HepG2 (cell line): Measurements from ENCODE around the gene FIS1. TPM values are rescaled to one million over a fixed set of nuclear protein-coding genes. Genes with fewer than 3 reads are reported as not detected.

Experiments used
- ATAC-seq: fragments of 200-7000 bp; cut with Tn5 transposase; 3 replicates; pipeline ENCODE4 v1.9.1; 2020; ENCODE audit warnings: mild to moderate bottlenecking, moderate library complexity
- BruUV-seq: library from RNA; stranded (reverse); fragments of 400-500 nt; replicated peaks from 2 replicates; lab custom pipeline; 2021; lab: Mats Ljungman, UMichigan
- CTCF ChIA-PET: fragments of 300-600 bp; formaldehyde crosslinking; extraction: SDS; loops from one replicate; lab custom pipeline; 2021; ENCODE audit warnings: low total read pairs, inconsistent platforms, low intra/inter-chr PET ratio; lab: Yijun Ruan, JAX
- POLR2A ChIA-PET: fragments of 350-600 bp; sonication (Branson Sonifier 250); formaldehyde crosslinking; loops from one replicate; lab custom pipeline; 2020; ENCODE audit warnings: antibody characterized with exemption, inconsistent platforms; lab: Yijun Ruan, JAX
- DNase-seq: peaks from one replicate; pipeline ENCODE4 v3.0.0-alpha.2; 2015; ENCODE audit warnings: low spot score
- FAIRE-seq: peaks from 3 replicates; lab custom pipeline; 2011; peaks lifted over from hg19 to GRCh38; lab: Jason Lieb, UNC
- H2AFZ ChIP-seq: one replicate; pipeline ENCODE4 v1.6.1; 2011; ENCODE audit warnings: low read length, inconsistent platforms
- H3K27ac ChIP-seq: fragments of 300-600 bp; 3 replicates; pipeline ENCODE4 v1.8.0; 2011; ENCODE audit warnings: mixed run types, mild to moderate bottlenecking, mixed read lengths, low read length, inconsistent platforms; ENCODE audit not compliant: insufficient read depth; ENCODE audit errors: extremely low read length
- H3K27me3 ChIP-seq, 2 experiments: fragments of 200-600 bp in 1 of 2; 2 replicates in 1 of 2; 3 replicates in 1 of 2; pipeline versions ENCODE4 v1.6.0 to v1.8.0; 2011; ENCODE audit warnings: low read length in 2 of 2, mild to moderate bottlenecking in 2 of 2, moderate library complexity in 2 of 2, inconsistent platforms in 1 of 2; ENCODE audit not compliant: insufficient read depth in 2 of 2, control insufficient read depth in 1 of 2
- H3K36me3 ChIP-seq, 2 experiments: fragments of 200-600 bp in 1 of 2; replicated peaks in 1 of 2; 2 replicates in 1 of 2; 3 replicates in 1 of 2; pipeline versions ENCODE4 v1.5.1 to v1.8.0; 2011; ENCODE audit warnings: low read length in 2 of 2, inconsistent platforms in 1 of 2; ENCODE audit not compliant: insufficient read depth in 2 of 2, control insufficient read depth in 1 of 2
- H3K4me1 ChIP-seq: 2 replicates; pipeline ENCODE4 v1.5.1; 2012; ENCODE audit warnings: low read length, inconsistent platforms; ENCODE audit not compliant: insufficient read depth
- H3K4me2 ChIP-seq: 2 replicates; pipeline ENCODE4 v1.6.0; 2011; ENCODE audit warnings: low read depth, low read length, inconsistent platforms
- H3K4me3 ChIP-seq, 3 experiments: fragments of 200-600 bp in 1 of 3; sonication (generic), shearing (Covaris generic) in 1 of 3; replicated peaks in 1 of 3; 2 replicates each; pipeline ENCODE4 v1.5.1; 2011 to 2016; ENCODE audit warnings: low read length in 3 of 3, inconsistent platforms in 2 of 3, low read depth in 2 of 3, mild to moderate bottlenecking in 2 of 3, control low read depth in 1 of 3, mixed read lengths in 1 of 3; ENCODE audit not compliant: insufficient read depth in 1 of 3
- H3K79me2 ChIP-seq: one replicate; pipeline ENCODE4 v1.6.1; 2011; ENCODE audit warnings: low read length, inconsistent platforms; ENCODE audit not compliant: insufficient read depth
- H3K9ac ChIP-seq: 2 replicates; pipeline ENCODE4 v1.6.0; 2011; ENCODE audit warnings: mild to moderate bottlenecking, low read depth, low read length, inconsistent platforms; ENCODE audit not compliant: insufficient read depth
- H3K9me3 ChIP-seq: 2 replicates; pipeline ENCODE4 v1.5.1; 2012; ENCODE audit warnings: mild to moderate bottlenecking, low read length
- H4K20me1 ChIP-seq: 2 replicates; pipeline ENCODE4 v1.6.0; 2011; ENCODE audit warnings: inconsistent platforms, mild to moderate bottlenecking, low read length, moderate library complexity; ENCODE audit not compliant: insufficient read depth
- AHDC1 ChIP-seq: sonication (generic); formaldehyde crosslinking; IDR thresholded peaks from 2 replicates; pipeline ENCODE4 v1.5.1; 2020; ENCODE audit warnings: mild to moderate bottlenecking, missing genetic modification reagents, borderline replicate concordance
- BORCS8-MEF2B ChIP-seq: sonication (generic); formaldehyde crosslinking; IDR thresholded peaks from 2 replicates; pipeline ENCODE4 v1.8.0; 2022; ENCODE audit warnings: mild to moderate bottlenecking, missing genetic modification reagents
- HOXA5 ChIP-seq: sonication (generic); formaldehyde crosslinking; IDR thresholded peaks from 2 replicates; pipeline ENCODE4 v1.4.0; 2020; ENCODE audit warnings: missing genetic modification reagents
- KDM5A ChIP-seq: fragments of 200-600 bp; sonication (generic); IDR thresholded peaks from 2 replicates; pipeline ENCODE4 v1.7.0; 2018; ENCODE audit warnings: antibody characterized with exemption, mild to moderate bottlenecking, low read length, borderline replicate concordance
- MYC ChIP-seq: sonication (generic); formaldehyde crosslinking; IDR thresholded peaks from 2 replicates; pipeline ENCODE4 v1.9.0; 2021; ENCODE audit warnings: missing genetic modification reagents, borderline replicate concordance
- NAIF1 ChIP-seq: sonication (generic); formaldehyde crosslinking; IDR thresholded peaks from 2 replicates; pipeline ENCODE4 v1.5.0; 2020; ENCODE audit warnings: mild to moderate bottlenecking, missing genetic modification reagents, borderline replicate concordance
- NCOA5 ChIP-seq: sonication (generic); formaldehyde crosslinking; IDR thresholded peaks from 2 replicates; pipeline ENCODE4 v1.4.0; 2020; ENCODE audit warnings: missing genetic modification reagents
- RAD51 ChIP-seq: fragments of 450-650 bp; IDR thresholded peaks from 2 replicates; pipeline ENCODE4 v1.6.1; 2016; ENCODE audit warnings: borderline replicate concordance
- SIN3A ChIP-seq: IDR thresholded peaks from 2 replicates; pipeline ENCODE4 v1.6.1; 2011; ENCODE audit warnings: low read depth, mild to moderate bottlenecking, control low read depth, low read length, borderline replicate concordance
- SRSF9 ChIP-seq: fragments of 200-400 bp; formaldehyde crosslinking; IDR thresholded peaks from 2 replicates; pipeline ENCODE4 v1.6.1; 2018; ENCODE audit warnings: borderline replicate concordance, mild to moderate bottlenecking, low read depth, low read length; ENCODE audit not compliant: insufficient read depth, poor library complexity, severe bottlenecking
- ZBTB20 ChIP-seq: sonication (generic); formaldehyde crosslinking; IDR thresholded peaks from 2 replicates; pipeline ENCODE4 v1.8.1; 2023; ENCODE audit warnings: missing genetic modification reagents, low read depth, mild to moderate bottlenecking, borderline replicate concordance
- ZNF205 ChIP-seq: IDR thresholded peaks from 2 replicates; pipeline ENCODE4 v1.6.1; 2018; ENCODE audit warnings: missing biosample characterization, missing genetic modification reagents
- ZNF430 ChIP-seq: sonication (generic); formaldehyde crosslinking; IDR thresholded peaks from 2 replicates; pipeline ENCODE4 v1.9.0; 2021; ENCODE audit warnings: mild to moderate bottlenecking, missing genetic modification reagents
- ZNF691 ChIP-seq: sonication (generic); formaldehyde crosslinking; IDR thresholded peaks from 2 replicates; pipeline ENCODE4 v1.4.0; 2020; ENCODE audit warnings: missing genetic modification reagents, low read depth, mild to moderate bottlenecking, borderline replicate concordance
- WGBS: methylation state at CpG from one replicate; pipeline ENCODE4 v1.1.6; 2017; ENCODE audit warnings: low lambda C conversion rate; 5-methylcytosine and 5-hydroxymethylcytosine counted together
- in situ Hi-C: cut with HindIII; loops from 2 replicates; pipeline ENCODE4 v1.10.0; 2017; ENCODE audit warnings: low pct_unique_long_range_greater_than_20kb; ENCODE audit not compliant: extremely low pct_ligation_motif_present
- intact Hi-C: fragments of 100-400 bp; cut with micrococcal nuclease; formaldehyde crosslinking; loops from one replicate; pipeline ENCODE4 v1.10.0; 2022; ENCODE audit not compliant: unreplicated experiment
- polyA plus RNA-seq, 8 experiments: library from polyadenylated mRNA; depleted of rRNA in 3 of 8; stranded (reverse) in 7 of 8; unstranded in 1 of 8; fragments of >200 nt; fragmentation: Illumina TruSeq in 4 of 8; extraction: Trizol in 4 of 8; gene quantifications; 2 replicates each; pipeline versions ENCODE4 v1.2.1 to v1.2.3, GENCODE V29; 2011 to 2016; ENCODE audit warnings: low read depth in 4 of 8, missing spikeins in 1 of 8, mixed read lengths in 1 of 8; ENCODE audit not compliant: insufficient read depth in 1 of 8
- total RNA-seq, 5 experiments: library from RNA; depleted of rRNA; stranded (reverse); fragments of >200 nt; fragmentation: Illumina TruSeq; extraction: Trizol; gene quantifications; 2 replicates each; pipeline ENCODE4 v1.2.3, GENCODE V29; 2016; ENCODE audit warnings: low read depth in 1 of 5

Gene FIS1
- total and polyA plus RNA-seq, 2 of the 13 experiments (the other 11 are each of a cell fraction or from before 2014, with no cell fraction given), result 97.5 to 101 TPM

GRCh38 chr7:101212014-101212413 is 32.9 kb downstream of the FIS1 start (continued):
- no peak for TF ChIP-seq RAD51
- no peak for TF ChIP-seq ZBTB20 (CRISPR knock-in tag)

- ATAC-seq (no peak; the same call in 2 of the 3 replicates), FAIRE-seq (no peak), DNase-seq (no peak)
- Histone ChIP-seq H3K27me3 (no peaks in the 10 kb centered on the region), H3K4me1 (peaks cover 19% of the 10 kb centered on the region), H3K4me3 (no peak overlapping the region), H3K9ac (no peak overlapping the region), H3K9me3 (no peaks in the 10 kb centered on the region), H3K36me3 (peaks cover 14 to 26% of the 10 kb centered on the region in 2 experiments; a peak in 4 of 5 replicates), H3K4me2 (no peak overlapping the region), H2AFZ (no peak overlapping the region), H3K27ac (no peak overlapping the region), H3K79me2 (peaks cover 7% of the 10 kb centered on the region), H4K20me1 (no peaks in the 10 kb centered on the region)
- no peak for TF ChIP-seq BORCS8-MEF2B (CRISPR knock-in tag)
- no peak for TF ChIP-seq ZNF205 (CRISPR knock-in tag)
- no peak for TF ChIP-seq HOXA5 (CRISPR knock-in tag)
- no peak for TF ChIP-seq ZNF430 (CRISPR knock-in tag)
- TF ChIP-seq KDM5A, result no peak
- TF ChIP-seq ZNF691 (CRISPR knock-in tag), result no peak
- TF ChIP-seq NAIF1 (CRISPR knock-in tag), result no peak
- TF ChIP-seq MYC (CRISPR knock-in tag), result no peak
- no peak for TF ChIP-seq SIN3A
- no peak for TF ChIP-seq AHDC1
- TF ChIP-seq NCOA5 (CRISPR knock-in tag), result no peak
- TF ChIP-seq SRSF9, result no peak
- in situ Hi-C loops (no loop called here), intact Hi-C loops (no loop called here)
- 95% methylated on average over 7 of the region's 24 CpGs for WGBS
- POLR2A ChIA-PET, result interaction anchor here (1.1 to 11.2 kb wide), 2 partner anchors 8 to 26 kb away, joined by 3 to 202 read pairs; partner anchors contain the start of genes CLDN15 and MOGAT3
- CTCF ChIA-PET, result no interaction called here
- no TSS peak for BruUV-seq
These were observed 33.4 kb downstream of the FIS1 start for GRCh38 chr7:101211501-101211900.
